ENCODE measurements around the gene EPHA7. TPM values are rescaled to one million over a fixed set of nuclear protein-coding genes. Genes with fewer than 3 reads are reported as not detected.

EPHA7 gene
- polyA plus RNA-seq, 1 donor from 2014 or later: 17.4 TPM

GRCh38 chr6:93418033-93418407, 1.3 kb downstream of the EPHA7 start:
- peak overlapping the region; percentile 83 for H3K4me3 ChIP-seq (ENCODE audit: low read length)
- H3K4me2 ChIP-seq (ENCODE audit: low read length): peak overlapping the region; percentile 81
- H3K9me3 ChIP-seq (ENCODE audit: low read length): no peaks in the 10 kb centered on the region
- peak overlapping the region; percentile 21 for H3K27ac ChIP-seq (ENCODE audit: low read length)
- no peaks in the 10 kb centered on the region for H3F3A ChIP-seq (ENCODE audit: insufficient read depth, low read length, poor library complexity, severe bottlenecking)
- H3K9me2 ChIP-seq (ENCODE audit: insufficient read depth, low read length): no peaks in the 10 kb centered on the region
- peak overlapping the region; percentile 69 for H3K9ac ChIP-seq (ENCODE audit: low read length)
- H3K79me2 ChIP-seq (replicated peaks; ENCODE audit: insufficient read depth, low read length): peaks cover 25% of the 10 kb centered on the region
- H2AFZ ChIP-seq (ENCODE audit: low read depth, low read length): peak overlapping the region; percentile 54
- peaks cover 30% of the 10 kb centered on the region for H3K27me3 ChIP-seq (ENCODE audit: insufficient read depth, low read depth, low read length)
- H3K36me3 ChIP-seq (ENCODE audit: insufficient read depth, low read length): no peaks in the 10 kb centered on the region
- TF ChIP-seq RAD21 (conservative IDR thresholded peaks at IDR 0.05): no peak
- no peak for TF ChIP-seq TAF1 (IDR thresholded peaks at IDR 0.05; ENCODE audit: low read depth)
- no peak for TF ChIP-seq REST (IDR thresholded peaks at IDR 0.05; ENCODE audit: borderline replicate concordance)
- no peak for TF ChIP-seq CTCF (IDR thresholded peaks at IDR 0.05; ENCODE audit: poor library complexity, severe bottlenecking)
- no peak for TF ChIP-seq POLR2AphosphoS5 (IDR thresholded peaks at IDR 0.05)
- no peak for TF ChIP-seq EZH2 (IDR thresholded peaks at IDR 0.05; ENCODE audit: borderline replicate concordance, insufficient read depth, low read length, poor library complexity, severe bottlenecking)
- TF ChIP-seq SMC3 (conservative IDR thresholded peaks at IDR 0.05; ENCODE audit: poor library complexity): no peak
- TF ChIP-seq EP300 (conservative IDR thresholded peaks at IDR 0.05; ENCODE audit: poor library complexity, severe bottlenecking): no peak
- no peak for TF ChIP-seq MXI1 (conservative IDR thresholded peaks at IDR 0.05; ENCODE audit: poor library complexity, severe bottlenecking)
- no peaks in the 10 kb centered on the region for H4K20me1 ChIP-seq (ENCODE audit: insufficient read depth)

GRCh38 chr6:93417421-93418013, 1.8 kb downstream of the EPHA7 start:
- peak; percentile 57 for TF ChIP-seq CTCF (IDR thresholded peaks at IDR 0.05; ENCODE audit: poor library complexity, severe bottlenecking)
- peak; percentile 62 for TF ChIP-seq RAD21 (conservative IDR thresholded peaks at IDR 0.05)
- peak; percentile 63 for TF ChIP-seq SMC3 (conservative IDR thresholded peaks at IDR 0.05; ENCODE audit: poor library complexity)
- no peak for TF ChIP-seq MXI1 (conservative IDR thresholded peaks at IDR 0.05; ENCODE audit: poor library complexity, severe bottlenecking)
- H3K79me2 ChIP-seq (replicated peaks; ENCODE audit: insufficient read depth, low read length): peaks cover 25% of the 10 kb centered on the region
- H3K36me3 ChIP-seq (ENCODE audit: insufficient read depth, low read length): no peaks in the 10 kb centered on the region
- H3K9me3 ChIP-seq (ENCODE audit: low read length): no peaks in the 10 kb centered on the region
- peak overlapping the region; percentile 14 for H3K27ac ChIP-seq (ENCODE audit: low read length)
- peak overlapping the region; percentile 81 for H3K4me2 ChIP-seq (ENCODE audit: low read length)
- H3K9me2 ChIP-seq (ENCODE audit: insufficient read depth, low read length): no peaks in the 10 kb centered on the region
- peak overlapping the region; percentile 11 for H2AFZ ChIP-seq (ENCODE audit: low read depth, low read length)
- peaks cover 28% of the 10 kb centered on the region for H3K27me3 ChIP-seq (ENCODE audit: insufficient read depth, low read depth, low read length)
- H3K9ac ChIP-seq (ENCODE audit: low read length): peak overlapping the region; percentile 69
- no peaks in the 10 kb centered on the region for H4K20me1 ChIP-seq (ENCODE audit: insufficient read depth)
- peak overlapping the region; percentile 83 for H3K4me3 ChIP-seq (ENCODE audit: low read length)
- H3F3A ChIP-seq (ENCODE audit: insufficient read depth, low read length, poor library complexity, severe bottlenecking): no peaks in the 10 kb centered on the region

Measured in neural cell (in vitro differentiated cells).